ENCODE results near the gene RCOR3.

The RCOR3 gene

DNA sequence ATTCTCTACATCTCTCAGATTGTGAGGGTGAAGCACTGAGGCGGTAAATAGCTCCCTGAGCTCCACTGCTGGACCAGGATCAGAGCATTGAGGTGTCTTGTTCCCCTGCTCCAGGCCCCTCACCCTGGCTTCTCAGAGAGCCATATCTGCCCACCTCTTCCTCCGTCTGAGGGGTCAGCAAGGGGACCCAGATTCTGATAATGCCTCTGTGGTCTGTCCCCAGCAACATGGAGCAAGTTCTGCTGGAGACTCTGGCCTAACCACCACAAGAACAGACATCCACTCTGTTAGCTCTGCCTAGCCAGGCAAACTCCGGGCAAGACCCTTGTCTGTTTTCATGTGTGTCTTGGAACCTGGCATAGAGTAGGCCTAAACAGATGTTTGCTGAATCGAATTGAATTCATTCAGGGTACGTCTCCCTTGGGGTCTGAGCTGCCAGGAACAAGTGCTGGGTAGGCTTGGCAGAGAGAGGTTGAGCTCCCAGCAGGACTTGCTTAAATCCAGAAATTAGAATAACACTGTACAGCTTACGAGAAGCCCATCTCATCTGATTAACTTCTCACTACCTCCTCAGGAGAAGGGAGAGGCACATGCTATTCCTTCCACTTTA lies 69.8 kb downstream of the RCOR3 start:
- Histone ChIP-seq H3F3A (ENCODE audit: insufficient read depth) (peaks cover 3% of the 10 kb centered on the region; the same call in 1 of the 2 replicates), H3K27ac (ENCODE audit: low read depth, low read length) (peak overlapping the region; percentile 67), H4K20me1 (ENCODE audit: low read depth, low read length) (no peaks in the 10 kb centered on the region), H3K9me2 (replicated peaks; ENCODE audit: insufficient read depth, low read length) (no peaks in the 10 kb centered on the region), H3K4me3 (ENCODE audit: insufficient read depth, low read length, poor library complexity, severe bottlenecking) (peak overlapping the region; percentile 44), H3K36me3 (ENCODE audit: low read length) (no peaks in the 10 kb centered on the region), H3K4me2 (ENCODE audit: low read depth, low read length, poor library complexity, severe bottlenecking) (peak overlapping the region; percentile 77), H3K27me3 (ENCODE audit: low read length) (no peaks in the 10 kb centered on the region), H2AFZ (ENCODE audit: low read depth, low read length, severe bottlenecking) (peak overlapping the region; percentile 3), H3K79me2 (ENCODE audit: insufficient read depth, low read length) (peaks cover 23% of the 10 kb centered on the region), H3K9ac (ENCODE audit: low read length) (peak overlapping the region; percentile 68), H3K9me3 (ENCODE audit: insufficient read depth, low read length) (no peaks in the 10 kb centered on the region)
- TF ChIP-seq EZH2phosphoT487 (conservative IDR thresholded peaks at IDR 0.05; ENCODE audit: low read length) = no peak
- TF ChIP-seq, protein P1, sequence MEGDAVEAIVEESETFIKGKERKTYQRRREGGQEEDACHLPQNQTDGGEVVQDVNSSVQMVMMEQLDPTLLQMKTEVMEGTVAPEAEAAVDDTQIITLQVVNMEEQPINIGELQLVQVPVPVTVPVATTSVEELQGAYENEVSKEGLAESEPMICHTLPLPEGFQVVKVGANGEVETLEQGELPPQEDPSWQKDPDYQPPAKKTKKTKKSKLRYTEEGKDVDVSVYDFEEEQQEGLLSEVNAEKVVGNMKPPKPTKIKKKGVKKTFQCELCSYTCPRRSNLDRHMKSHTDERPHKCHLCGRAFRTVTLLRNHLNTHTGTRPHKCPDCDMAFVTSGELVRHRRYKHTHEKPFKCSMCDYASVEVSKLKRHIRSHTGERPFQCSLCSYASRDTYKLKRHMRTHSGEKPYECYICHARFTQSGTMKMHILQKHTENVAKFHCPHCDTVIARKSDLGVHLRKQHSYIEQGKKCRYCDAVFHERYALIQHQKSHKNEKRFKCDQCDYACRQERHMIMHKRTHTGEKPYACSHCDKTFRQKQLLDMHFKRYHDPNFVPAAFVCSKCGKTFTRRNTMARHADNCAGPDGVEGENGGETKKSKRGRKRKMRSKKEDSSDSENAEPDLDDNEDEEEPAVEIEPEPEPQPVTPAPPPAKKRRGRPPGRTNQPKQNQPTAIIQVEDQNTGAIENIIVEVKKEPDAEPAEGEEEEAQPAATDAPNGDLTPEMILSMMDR (IDR thresholded peaks at IDR 0.05; ENCODE audit: insufficient read depth, low read length, poor library complexity, severe bottlenecking) = no peak

DNA sequence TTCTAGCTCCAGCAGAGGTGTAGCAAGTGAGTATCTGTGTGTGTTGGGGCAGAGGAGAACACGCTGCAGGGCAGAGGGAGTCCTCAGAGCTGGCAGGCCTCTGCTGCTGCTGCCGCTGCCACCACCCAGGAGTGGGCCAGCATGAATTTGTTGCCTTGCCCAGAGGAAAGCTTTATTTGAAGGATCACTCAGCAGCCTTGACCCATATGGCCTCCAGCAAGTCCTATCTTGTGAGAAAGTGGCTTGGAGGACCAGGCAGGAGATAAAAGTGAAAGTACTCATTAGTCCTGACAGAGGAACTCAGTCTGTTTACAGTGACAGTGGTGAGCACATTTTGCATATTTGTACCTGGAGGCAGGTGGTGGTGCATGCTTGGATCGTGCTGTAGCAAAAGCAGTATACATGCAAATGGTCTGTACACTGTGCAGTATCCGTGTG lies 70.6 kb downstream of the RCOR3 start:
- H3K4me2 ChIP-seq (ENCODE audit: low read depth, low read length, poor library complexity, severe bottlenecking) = peak overlapping the region; percentile 77
- H3K4me3 ChIP-seq (ENCODE audit: insufficient read depth, low read length, poor library complexity, severe bottlenecking) = peak overlapping the region; percentile 44
- peaks cover 23% of the 10 kb centered on the region for H3K79me2 ChIP-seq (ENCODE audit: insufficient read depth, low read length)
- peaks cover 4% of the 10 kb centered on the region; the same call in 1 of the 2 replicates for H3F3A ChIP-seq (ENCODE audit: insufficient read depth)
- H3K9ac ChIP-seq (ENCODE audit: low read length) = peak overlapping the region; percentile 68
- no peaks in the 10 kb centered on the region for H3K36me3 ChIP-seq (ENCODE audit: low read length)
- H3K27me3 ChIP-seq (ENCODE audit: low read length) = no peaks in the 10 kb centered on the region
- H3K9me2 ChIP-seq (replicated peaks; ENCODE audit: insufficient read depth, low read length) = no peaks in the 10 kb centered on the region
- no peaks in the 10 kb centered on the region for H4K20me1 ChIP-seq (ENCODE audit: low read depth, low read length)
- H2AFZ ChIP-seq (ENCODE audit: low read depth, low read length, severe bottlenecking) = no peak overlapping the region
- no peaks in the 10 kb centered on the region for H3K9me3 ChIP-seq (ENCODE audit: insufficient read depth, low read length)
- TF ChIP-seq, protein P1 (IDR thresholded peaks at IDR 0.05; ENCODE audit: insufficient read depth, low read length, poor library complexity, severe bottlenecking) = no peak
- TF ChIP-seq EZH2phosphoT487 (conservative IDR thresholded peaks at IDR 0.05; ENCODE audit: low read length) = no peak
- peak overlapping the region; percentile 67 for H3K27ac ChIP-seq (ENCODE audit: low read depth, low read length)

DNA sequence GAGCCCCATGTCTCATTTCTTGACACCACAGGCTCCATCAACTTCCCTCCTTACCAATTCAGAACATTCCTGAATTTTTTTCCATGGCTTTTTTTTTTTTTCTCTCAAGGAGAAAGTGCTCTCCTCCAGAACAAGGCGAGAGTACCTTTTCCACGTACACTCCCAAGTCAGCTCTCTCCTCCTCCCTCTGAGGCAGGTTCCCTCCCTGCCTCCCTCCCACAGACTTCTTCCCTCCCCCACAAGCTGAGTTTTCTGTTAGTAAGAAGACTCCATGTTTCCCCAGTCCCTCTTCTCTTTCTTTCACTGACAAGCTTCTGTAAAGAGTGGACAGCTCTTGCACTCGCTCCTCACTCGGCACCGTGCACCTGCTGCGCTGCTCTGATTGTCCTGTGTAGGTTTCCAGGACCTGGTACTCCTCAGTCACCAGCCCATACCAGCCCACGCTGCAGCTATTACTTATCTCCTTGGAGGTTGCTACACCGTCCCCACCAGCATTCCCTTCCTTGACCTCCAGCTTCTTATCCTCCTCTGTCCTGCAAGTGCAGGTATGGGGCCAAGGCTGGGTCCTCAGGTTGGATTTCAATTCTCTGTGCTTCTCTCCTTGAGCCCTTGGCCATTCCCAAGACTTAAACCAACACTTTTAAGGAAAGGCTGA lies 71.2 kb downstream of the RCOR3 start:
- H3K4me3 ChIP-seq (ENCODE audit: insufficient read depth, low read length, poor library complexity, severe bottlenecking) = peak overlapping the region; percentile 33
- no peaks in the 10 kb centered on the region for H4K20me1 ChIP-seq (ENCODE audit: low read depth, low read length)
- no peak overlapping the region for H3K27ac ChIP-seq (ENCODE audit: low read depth, low read length)
- H3F3A ChIP-seq (ENCODE audit: insufficient read depth) = peaks cover 9% of the 10 kb centered on the region
- peak overlapping the region; percentile 77 for H3K4me2 ChIP-seq (ENCODE audit: low read depth, low read length, poor library complexity, severe bottlenecking)
- no peak overlapping the region for H2AFZ ChIP-seq (ENCODE audit: low read depth, low read length, severe bottlenecking)
- no peak for TF ChIP-seq EZH2phosphoT487 (conservative IDR thresholded peaks at IDR 0.05; ENCODE audit: low read length)
- TF ChIP-seq, protein P1 (IDR thresholded peaks at IDR 0.05; ENCODE audit: insufficient read depth, low read length, poor library complexity, severe bottlenecking) = no peak
- peak overlapping the region; percentile 68; the same call in 1 of the 2 replicates for H3K9ac ChIP-seq (ENCODE audit: low read length)
- H3K27me3 ChIP-seq (ENCODE audit: low read length) = no peaks in the 10 kb centered on the region
- H3K9me2 ChIP-seq (replicated peaks; ENCODE audit: insufficient read depth, low read length) = no peaks in the 10 kb centered on the region
- H3K79me2 ChIP-seq (ENCODE audit: insufficient read depth, low read length) = peaks cover 23% of the 10 kb centered on the region
- no peaks in the 10 kb centered on the region for H3K36me3 ChIP-seq (ENCODE audit: low read length)
- no peaks in the 10 kb centered on the region for H3K9me3 ChIP-seq (ENCODE audit: insufficient read depth, low read length)

All from SU-DHL-6 (cell line).